IMR-90 (cell line): ENCODE results near the gene MTG1.

Experiments
- CEBPB ChIP-seq: IDR thresholded peaks from 2 replicates; pipeline ENCODE4 v1.6.1; 2012; ENCODE audit warnings: low read depth, low read length, improper control_type of control experiment
- FOS ChIP-seq: fragments of 150-350 bp; IDR thresholded peaks from 2 replicates; pipeline ENCODE4 v1.6.1; 2016; ENCODE audit warnings: low read depth, low read length
- MAFK ChIP-seq: IDR thresholded peaks from 2 replicates; pipeline ENCODE4 v1.6.1; 2012; ENCODE audit warnings: low read depth, low read length, improper control_type of control experiment
- MAZ ChIP-seq: IDR thresholded peaks from 2 replicates; pipeline ENCODE4 v1.6.1; 2012; ENCODE audit warnings: low read depth, mild to moderate bottlenecking, low read length, improper control_type of control experiment, moderate library complexity, borderline replicate concordance
- POLR2A ChIP-seq: IDR thresholded peaks from 2 replicates; pipeline ENCODE4 v1.6.1; 2012; ENCODE audit warnings: mild to moderate bottlenecking, low read depth, low read length
- RAD21 ChIP-seq: IDR thresholded peaks from 2 replicates; pipeline ENCODE4 v1.6.1; 2012; ENCODE audit warnings: low read length, improper control_type of control experiment
- RFX5 ChIP-seq: IDR thresholded peaks from 2 replicates; pipeline ENCODE4 v1.8.0; 2012; ENCODE audit warnings: low read depth, mild to moderate bottlenecking, low read length, moderate library complexity
- USF2 ChIP-seq: fragments of 150-350 bp; IDR thresholded peaks from 2 replicates; pipeline ENCODE4 v1.6.1; 2017; ENCODE audit warnings: mild to moderate bottlenecking, antibody characterized with exemption, low read length, low read depth
- TF ChIP-seq, protein P1 (sequence below): conservative IDR thresholded peaks from 2 replicates; pipeline ENCODE4 v1.5.1; 2012; ENCODE audit warnings: mild to moderate bottlenecking, low read depth, low read length, improper control_type of control experiment

DNA sequence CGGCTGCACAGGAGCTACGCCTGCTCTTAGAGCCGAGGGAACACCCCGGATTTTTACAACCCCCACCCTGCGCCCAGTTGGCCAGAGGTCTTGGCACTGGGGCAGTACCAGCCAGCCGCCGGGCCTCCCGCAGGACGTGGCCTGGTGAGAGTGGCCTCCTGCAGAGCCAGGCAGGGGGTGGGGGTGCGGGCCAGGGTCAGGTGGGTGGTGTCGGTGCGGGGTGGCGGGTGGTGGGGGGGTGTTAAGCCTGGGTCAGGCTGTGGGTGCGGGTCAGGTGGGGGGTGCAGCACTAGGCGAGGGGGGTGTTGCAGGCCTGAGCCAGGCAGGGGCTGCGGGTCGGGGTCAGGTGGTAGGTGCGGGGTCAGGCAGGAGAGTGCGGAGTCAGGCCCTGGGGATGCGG lies 21.4 kb upstream of the MTG1 start:
- TF ChIP-seq USF2 (no peak), RAD21 (no peak), POLR2A (no peak), MAFK (no peak), MAZ (no peak), FOS (no peak), CEBPB (no peak), RFX5 (no peak)
- TF ChIP-seq, protein P1, sequence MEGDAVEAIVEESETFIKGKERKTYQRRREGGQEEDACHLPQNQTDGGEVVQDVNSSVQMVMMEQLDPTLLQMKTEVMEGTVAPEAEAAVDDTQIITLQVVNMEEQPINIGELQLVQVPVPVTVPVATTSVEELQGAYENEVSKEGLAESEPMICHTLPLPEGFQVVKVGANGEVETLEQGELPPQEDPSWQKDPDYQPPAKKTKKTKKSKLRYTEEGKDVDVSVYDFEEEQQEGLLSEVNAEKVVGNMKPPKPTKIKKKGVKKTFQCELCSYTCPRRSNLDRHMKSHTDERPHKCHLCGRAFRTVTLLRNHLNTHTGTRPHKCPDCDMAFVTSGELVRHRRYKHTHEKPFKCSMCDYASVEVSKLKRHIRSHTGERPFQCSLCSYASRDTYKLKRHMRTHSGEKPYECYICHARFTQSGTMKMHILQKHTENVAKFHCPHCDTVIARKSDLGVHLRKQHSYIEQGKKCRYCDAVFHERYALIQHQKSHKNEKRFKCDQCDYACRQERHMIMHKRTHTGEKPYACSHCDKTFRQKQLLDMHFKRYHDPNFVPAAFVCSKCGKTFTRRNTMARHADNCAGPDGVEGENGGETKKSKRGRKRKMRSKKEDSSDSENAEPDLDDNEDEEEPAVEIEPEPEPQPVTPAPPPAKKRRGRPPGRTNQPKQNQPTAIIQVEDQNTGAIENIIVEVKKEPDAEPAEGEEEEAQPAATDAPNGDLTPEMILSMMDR: no peak
